HG03175 (cell line): ENCODE data around the gene POU2AF3.
A peak's percentile ranks its signal among the peaks of the same experiment; 100 is the strongest.

ENCODE experiments used
- ATAC-seq: cut with Tn5 transposase; IDR thresholded peaks from one replicate; pipeline ENCODE4 v1.9.1; 2021; ENCODE audit warnings: mild to moderate bottlenecking, moderate library complexity; ENCODE audit not compliant: unreplicated experiment

Gene POU2AF3

GRCh38 chr11:111327908-111328624 is 29.7 kb downstream of the POU2AF3 start:
- no peak for ATAC-seq

GRCh38 chr11:111329306-111330204 is 31.2 kb downstream of the POU2AF3 start:
- no peak for ATAC-seq

GRCh38 chr11:111330234-111330893 is 32.0 kb downstream of the POU2AF3 start:
- ATAC-seq: no peak

- no peak for ATAC-seq
These were observed 33.5 kb downstream of the POU2AF3 start for GRCh38 chr11:111331711-111332479.

- no peak for ATAC-seq
These were observed 36.5 kb downstream of the POU2AF3 start for GRCh38 chr11:111334532-111335502.

- no peak for ATAC-seq
These were observed 37.2 kb downstream of the POU2AF3 start for GRCh38 chr11:111335549-111335948.

- ATAC-seq: no peak
These were observed 37.7 kb downstream of the POU2AF3 start for GRCh38 chr11:111336062-111336461.

- no peak for ATAC-seq
These were observed 38.4 kb downstream of the POU2AF3 start for GRCh38 chr11:111336582-111337256.

GRCh38 chr11:111339758-111340388 is 41.5 kb downstream of the POU2AF3 start:
- no peak for ATAC-seq

- no peak for ATAC-seq
These were observed 44.0 kb downstream of the POU2AF3 start for GRCh38 chr11:111342329-111342728.

- no peak for ATAC-seq
These were observed 45.7 kb downstream of the POU2AF3 start for GRCh38 chr11:111344032-111344431.

GRCh38 chr11:111347002-111347722 is 48.8 kb downstream of the POU2AF3 start:
- ATAC-seq: no peak

- ATAC-seq: no peak
These were observed 49.4 kb downstream of the POU2AF3 start for GRCh38 chr11:111347723-111348115.

- no peak for ATAC-seq
These were observed 49.8 kb downstream of the POU2AF3 start for GRCh38 chr11:111348147-111348546.

GRCh38 chr11:111349191-111349695 is 50.9 kb downstream of the POU2AF3 start:
- peak; percentile 56 for ATAC-seq

- no peak for ATAC-seq
These were observed 52.5 kb downstream of the POU2AF3 start for GRCh38 chr11:111350811-111351210.

- ATAC-seq: no peak
These were observed 53.2 kb downstream of the POU2AF3 start for GRCh38 chr11:111351374-111352055.
